Vagina (tissue), 2 donors: ENCODE measurements around the gene MYO10. TPM values are rescaled to one million over a fixed set of nuclear protein-coding genes. Genes with fewer than 3 reads are reported as not detected.

ENCODE experiments used
- DNase-seq, 2 donors: peaks; one replicate each; pipeline ENCODE4 v3.0.0-alpha.2; 2017; ENCODE audit errors: extremely low spot score in 2 of 2
- H3K27ac ChIP-seq: fragments of 200-600 bp; sonication (generic); one replicate; pipeline ENCODE4 v1.5.1; 2019
- H3K27me3 ChIP-seq: fragments of 200-600 bp; sonication (generic); one replicate; pipeline ENCODE4 v1.5.1; 2019
- H3K36me3 ChIP-seq, 2 donors: fragments of 200-600 bp; sonication (generic); one replicate each; pipeline ENCODE4 v1.5.1; 2017 to 2019
- H3K4me1 ChIP-seq: fragments of 200-600 bp; sonication (generic); one replicate; pipeline ENCODE4 v1.5.1; 2019
- H3K4me3 ChIP-seq, 2 donors: fragments of 200-600 bp; sonication (generic); 1 replicate in 1 of 2; 2 replicates in 1 of 2; pipeline ENCODE4 v1.5.1; 2016 to 2019
- H3K9me3 ChIP-seq: fragments of 200-600 bp; sonication (generic); one replicate; pipeline ENCODE4 v1.5.1; 2019
- CTCF ChIP-seq, 3 experiments: fragments of 450-650 bp in 2 of 3; fragments of 200-600 bp in 1 of 3; sonication (generic) in 1 of 3; IDR thresholded peaks; one replicate each; pipeline ENCODE4 v1.5.1; 2017 to 2019; ENCODE audit warnings: antibody characterized with exemption in 3 of 3, mild to moderate bottlenecking in 2 of 3, moderate library complexity in 2 of 3
- POLR2A ChIP-seq, 2 donors: fragments of 450-650 bp; IDR thresholded peaks; one replicate each; pipeline ENCODE4 v1.6.1; 2017; ENCODE audit warnings: antibody characterized with exemption in 2 of 2, mild to moderate bottlenecking in 2 of 2, moderate library complexity in 2 of 2
- POLR2AphosphoS5 ChIP-seq, 2 donors: sonication (generic); formaldehyde crosslinking; IDR thresholded peaks; one replicate each; pipeline ENCODE4 v1.9.0; 2017; ENCODE audit warnings: antibody characterized with exemption in 2 of 2, mild to moderate bottlenecking in 2 of 2, low read depth in 1 of 2; ENCODE audit not compliant: insufficient read depth in 1 of 2
- intact Hi-C: fragments of 100-400 bp; cut with DNase I; formaldehyde crosslinking; loops from one replicate; pipeline ENCODE4 v1.15.1; 2023
- total RNA-seq: library from RNA; depleted of rRNA; stranded (reverse); fragments of >200 nt; gene quantifications from one replicate; pipeline ENCODE4 v1.2.3, GENCODE V29; 2016

Gene MYO10
- total RNA-seq, 1 donor from 2014 or later, result 22.1 TPM

- Histone ChIP-seq H3K4me3 (no peak overlapping the region), H3K27ac (peak overlapping the region; percentile 11), H3K36me3 (no peaks in the 10 kb centered on the region), H3K27me3 (no peaks in the 10 kb centered on the region), H3K9me3 (no peaks in the 10 kb centered on the region), H3K4me1 (peaks cover 27% of the 10 kb centered on the region)
- DNase-seq, result no peak
- intact Hi-C loops, result no loop called here
- TF ChIP-seq POLR2AphosphoS5 (IDR thresholded peaks at IDR 0.05; ENCODE audit: insufficient read depth in 1 of 2, low read depth in 1 of 2), result no peak
- TF ChIP-seq POLR2A (IDR thresholded peaks at IDR 0.05), result no peak
- no peak for TF ChIP-seq CTCF (IDR thresholded peaks at IDR 0.05)
Observed at GRCh38 chr5:16628376-16628775, 307.7 kb downstream of the MYO10 start.

- H3K27ac ChIP-seq, result no peak overlapping the region
- no peaks in the 10 kb centered on the region for H3K36me3 ChIP-seq
- H3K4me3 ChIP-seq, result no peak overlapping the region
- no peaks in the 10 kb centered on the region for H3K27me3 ChIP-seq
- no peak for DNase-seq
- no peaks in the 10 kb centered on the region for H3K9me3 ChIP-seq
- peaks cover 27% of the 10 kb centered on the region for H3K4me1 ChIP-seq
- TF ChIP-seq POLR2A (IDR thresholded peaks at IDR 0.05) (no peak), POLR2AphosphoS5 (IDR thresholded peaks at IDR 0.05; ENCODE audit: insufficient read depth in 1 of 2, low read depth in 1 of 2) (no peak), CTCF (IDR thresholded peaks at IDR 0.05) (no peak)
- intact Hi-C loops, result no loop called here
Observed at GRCh38 chr5:16626696-16627264, 309.3 kb downstream of the MYO10 start.

GRCh38 chr5:16625096-16625495 is 311.0 kb downstream of the MYO10 start:
- no peaks in the 10 kb centered on the region for H3K36me3 ChIP-seq
- no peak overlapping the region for H3K27ac ChIP-seq
- TF ChIP-seq CTCF (IDR thresholded peaks at IDR 0.05) (no peak), POLR2AphosphoS5 (IDR thresholded peaks at IDR 0.05; ENCODE audit: insufficient read depth in 1 of 2, low read depth in 1 of 2) (no peak), POLR2A (IDR thresholded peaks at IDR 0.05) (no peak)
- H3K27me3 ChIP-seq, result no peaks in the 10 kb centered on the region
- no peak overlapping the region for H3K4me3 ChIP-seq
- intact Hi-C loops, result no loop called here
- peaks cover 27% of the 10 kb centered on the region for H3K4me1 ChIP-seq
- H3K9me3 ChIP-seq, result no peaks in the 10 kb centered on the region
- no peak for DNase-seq

GRCh38 chr5:16619136-16619535 is 317.0 kb downstream of the MYO10 start:
- no peak for TF ChIP-seq POLR2AphosphoS5 (IDR thresholded peaks at IDR 0.05; ENCODE audit: insufficient read depth in 1 of 2, low read depth in 1 of 2)
- TF ChIP-seq POLR2A (IDR thresholded peaks at IDR 0.05), result no peak
- TF ChIP-seq CTCF (IDR thresholded peaks at IDR 0.05), result no peak
- intact Hi-C loops, result no loop called here
- no peaks in the 10 kb centered on the region for H3K9me3 ChIP-seq
- H3K27ac ChIP-seq, result no peak overlapping the region
- peaks cover 17% of the 10 kb centered on the region for H3K4me1 ChIP-seq
- no peaks in the 10 kb centered on the region for H3K27me3 ChIP-seq
- no peaks in the 10 kb centered on the region for H3K36me3 ChIP-seq
- H3K4me3 ChIP-seq, result no peak overlapping the region
- no peak for DNase-seq

- no peak overlapping the region for H3K4me3 ChIP-seq
- H3K36me3 ChIP-seq, result no peaks in the 10 kb centered on the region
- no peak for DNase-seq
- no peaks in the 10 kb centered on the region for H3K27me3 ChIP-seq
- H3K9me3 ChIP-seq, result no peaks in the 10 kb centered on the region
- intact Hi-C loops, result no loop called here
- no peak overlapping the region for H3K27ac ChIP-seq
- H3K4me1 ChIP-seq, result peaks cover 17% of the 10 kb centered on the region
- TF ChIP-seq POLR2AphosphoS5 (IDR thresholded peaks at IDR 0.05; ENCODE audit: insufficient read depth in 1 of 2, low read depth in 1 of 2) (no peak), POLR2A (IDR thresholded peaks at IDR 0.05) (no peak), CTCF (IDR thresholded peaks at IDR 0.05) (no peak)
Observed at GRCh38 chr5:16618138-16618897, 317.8 kb downstream of the MYO10 start.
